PC-3 (cell line): ENCODE data around the gene TGFBR3. TPM values are rescaled to one million over a fixed set of nuclear protein-coding genes. Genes with fewer than 3 reads are reported as not detected.

Source experiments
- ATAC-seq: fragments of 200-7000 bp; cut with Tn5 transposase; 2 replicates; pipeline ENCODE4 v1.9.1; 2020; ENCODE audit warnings: mild to moderate bottlenecking, moderate library complexity
- BruUV-seq: library from RNA; stranded (reverse); fragments of 400-500 nt; replicated peaks from 2 replicates; lab custom pipeline; 2021; lab: Mats Ljungman, UMichigan
- CTCF ChIA-PET: fragments of 300-600 bp; sonication (Branson Sonifier 250); formaldehyde crosslinking; loops from one replicate; lab custom pipeline; 2022; ENCODE audit warnings: antibody characterized with exemption; lab: Charles Lee
- POLR2A ChIA-PET: fragments of 300-600 bp; sonication (Branson Sonifier 250); formaldehyde crosslinking; loops from one replicate; lab custom pipeline; 2022; ENCODE audit warnings: antibody characterized with exemption; ENCODE audit not compliant: unreplicated experiment; lab: Charles Lee
- DNase-seq: peaks from one replicate; pipeline ENCODE4 v3.0.0-alpha.2; 2015
- H2AFZ ChIP-seq: fragments of 300-600 bp; sonication (generic); 2 replicates; pipeline ENCODE4 v1.6.0; 2016; ENCODE audit warnings: antibody characterized with exemption, low read length
- H3F3A ChIP-seq: fragments of 300-600 bp; sonication (generic); one replicate; pipeline ENCODE4 v1.6.0; 2017; ENCODE audit warnings: antibody characterized with exemption, low read length, control low read depth, mild to moderate bottlenecking; ENCODE audit not compliant: unreplicated experiment
- H3K27ac ChIP-seq: fragments of 300-600 bp; sonication (generic); 2 replicates; pipeline ENCODE4 v1.5.1; 2016; ENCODE audit warnings: mild to moderate bottlenecking, low read length
- H3K27me3 ChIP-seq: fragments of 300-600 bp; sonication (generic); 2 replicates; pipeline ENCODE4 v1.6.1; 2016; ENCODE audit warnings: low read length, mixed read lengths
- H3K36me3 ChIP-seq: fragments of 300-600 bp; sonication (generic); 2 replicates; pipeline ENCODE4 v1.6.1; 2016; ENCODE audit warnings: low read depth, mixed run types, low read length, mixed read lengths
- H3K4me1 ChIP-seq: fragments of 300-600 bp; sonication (generic); 2 replicates; pipeline ENCODE4 v1.5.1; 2016; ENCODE audit warnings: low read length; ENCODE audit not compliant: insufficient read depth
- H3K4me2 ChIP-seq: fragments of 300-600 bp; sonication (generic); 2 replicates; pipeline ENCODE4 v1.6.0; 2016; ENCODE audit warnings: low read length
- H3K4me3 ChIP-seq: fragments of 300-600 bp; sonication (generic); 2 replicates; pipeline ENCODE4 v1.5.1; 2016; ENCODE audit warnings: mild to moderate bottlenecking, low read length, mixed read lengths
- H3K79me2 ChIP-seq: fragments of 300-600 bp; sonication (generic); 2 replicates; pipeline ENCODE4 v1.6.1; 2017; ENCODE audit warnings: low read length, mixed read lengths
- H3K9ac ChIP-seq: fragments of 300-600 bp; sonication (generic); 2 replicates; pipeline ENCODE4 v1.6.0; 2016; ENCODE audit warnings: mild to moderate bottlenecking, low read length
- H3K9me2 ChIP-seq: fragments of 300-600 bp; sonication (generic); replicated peaks from 2 replicates; pipeline ENCODE4 v1.6.1; 2016; ENCODE audit warnings: mixed run types, low read length, mixed read lengths
- H3K9me3 ChIP-seq: fragments of 300-600 bp; sonication (generic); 2 replicates; pipeline ENCODE4 v1.6.1; 2016; ENCODE audit warnings: low read length, mixed read lengths
- H4K20me1 ChIP-seq: fragments of 300-600 bp; sonication (generic); 2 replicates; pipeline ENCODE4 v1.6.1; 2016; ENCODE audit warnings: low read length, mixed read lengths
- EZH2 ChIP-seq: fragments of 300-600 bp; sonication (generic); IDR thresholded peaks from one replicate; pipeline ENCODE4 v1.6.1; 2017; ENCODE audit warnings: antibody characterized with exemption, mild to moderate bottlenecking, low read length; ENCODE audit not compliant: unreplicated experiment
- EZH2phosphoT487 ChIP-seq: fragments of 300-600 bp; sonication (generic); IDR thresholded peaks from 2 replicates; pipeline ENCODE4 v1.6.1; 2018; ENCODE audit warnings: mild to moderate bottlenecking, antibody characterized with exemption, low read length, borderline replicate concordance
- intact Hi-C: fragments of 100-400 bp; cut with micrococcal nuclease; formaldehyde crosslinking; loops from 2 replicates; pipeline ENCODE4 v1.9.0; 2023
- total RNA-seq: library from RNA; depleted of rRNA; stranded (reverse); fragments of >200 nt; gene quantifications from 2 replicates; pipeline ENCODE4 v1.2.3, GENCODE V29; 2014
- TF ChIP-seq, protein P1 (sequence below): fragments of 300-600 bp; sonication (generic); conservative IDR thresholded peaks from 2 replicates; pipeline ENCODE4 v1.5.1; 2017; ENCODE audit warnings: antibody characterized with exemption, low read depth, mild to moderate bottlenecking, low read length

TGFBR3 gene
- total RNA-seq, 1 experiment from 2014 or later, result 2.8 TPM

DNA sequence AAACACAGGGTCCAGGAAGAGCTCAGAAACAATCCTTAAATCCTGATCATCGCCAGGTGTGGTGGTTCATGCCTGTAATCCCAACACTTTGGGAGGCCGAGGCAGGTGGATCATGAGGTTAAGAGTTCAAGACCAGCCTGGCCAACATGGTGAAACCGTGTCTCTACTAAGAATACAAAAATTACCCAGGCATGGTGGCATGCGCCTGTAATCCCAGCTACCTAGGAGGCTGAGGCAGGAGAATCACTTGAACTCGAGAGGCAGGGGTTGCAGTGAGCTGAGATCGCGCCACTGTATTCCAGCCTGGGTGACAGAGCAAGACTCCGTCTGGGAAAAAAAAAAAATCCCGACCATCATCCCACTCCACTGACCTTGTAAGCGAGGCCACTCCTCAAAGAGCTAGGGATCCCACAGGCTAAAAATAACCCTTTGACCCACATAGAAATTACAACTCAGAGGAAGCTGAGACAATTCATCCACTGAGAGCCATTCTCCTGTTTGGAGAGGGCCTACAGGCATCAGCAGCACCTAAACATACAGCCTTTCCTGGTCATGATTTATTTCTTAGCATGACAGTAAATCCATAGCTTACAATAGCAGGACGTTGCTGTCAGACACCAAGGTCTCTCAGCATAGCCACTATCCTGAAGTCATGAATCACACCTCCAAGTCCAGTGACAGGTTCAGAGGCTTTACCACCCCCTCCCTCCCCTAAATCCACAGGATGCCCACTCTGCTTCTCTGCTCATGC, 66.7 kb downstream of the TGFBR3 start:
- intact Hi-C loops, result no loop called here
- no peak for ATAC-seq
- BruUV-seq, result no TSS peak

DNA sequence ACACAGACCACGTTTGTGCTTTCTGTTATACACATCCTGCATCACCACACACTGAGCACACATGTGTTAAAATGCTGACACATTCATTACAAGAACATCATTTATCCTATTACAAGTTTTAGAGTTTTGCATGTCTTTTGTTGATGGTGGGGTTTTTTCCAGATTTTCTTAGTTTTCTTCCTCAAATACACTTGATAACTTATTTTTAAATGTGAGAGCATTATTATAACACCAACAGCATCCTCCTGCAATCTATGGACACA, 67.3 kb downstream of the TGFBR3 start:
- DNase-seq, result no peak
- no peak overlapping the region for H3K27ac ChIP-seq
- H2AFZ ChIP-seq, result no peak overlapping the region
- H3F3A ChIP-seq, result no peaks in the 10 kb centered on the region
- H3K4me2 ChIP-seq, result no peak overlapping the region
- no peaks in the 10 kb centered on the region for H3K79me2 ChIP-seq
- H3K4me1 ChIP-seq, result 0 out of 2 replicates have a peak, but pooled peaks cover 6% of the 10 kb centered on the region
- no peak overlapping the region for H3K4me3 ChIP-seq
- H3K36me3 ChIP-seq, result no peaks in the 10 kb centered on the region
- H3K9me3 ChIP-seq, result no peaks in the 10 kb centered on the region
- TF ChIP-seq EZH2, result no peak
- TF ChIP-seq EZH2phosphoT487, result no peak
- TF ChIP-seq, protein P1, sequence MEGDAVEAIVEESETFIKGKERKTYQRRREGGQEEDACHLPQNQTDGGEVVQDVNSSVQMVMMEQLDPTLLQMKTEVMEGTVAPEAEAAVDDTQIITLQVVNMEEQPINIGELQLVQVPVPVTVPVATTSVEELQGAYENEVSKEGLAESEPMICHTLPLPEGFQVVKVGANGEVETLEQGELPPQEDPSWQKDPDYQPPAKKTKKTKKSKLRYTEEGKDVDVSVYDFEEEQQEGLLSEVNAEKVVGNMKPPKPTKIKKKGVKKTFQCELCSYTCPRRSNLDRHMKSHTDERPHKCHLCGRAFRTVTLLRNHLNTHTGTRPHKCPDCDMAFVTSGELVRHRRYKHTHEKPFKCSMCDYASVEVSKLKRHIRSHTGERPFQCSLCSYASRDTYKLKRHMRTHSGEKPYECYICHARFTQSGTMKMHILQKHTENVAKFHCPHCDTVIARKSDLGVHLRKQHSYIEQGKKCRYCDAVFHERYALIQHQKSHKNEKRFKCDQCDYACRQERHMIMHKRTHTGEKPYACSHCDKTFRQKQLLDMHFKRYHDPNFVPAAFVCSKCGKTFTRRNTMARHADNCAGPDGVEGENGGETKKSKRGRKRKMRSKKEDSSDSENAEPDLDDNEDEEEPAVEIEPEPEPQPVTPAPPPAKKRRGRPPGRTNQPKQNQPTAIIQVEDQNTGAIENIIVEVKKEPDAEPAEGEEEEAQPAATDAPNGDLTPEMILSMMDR, result no peak
- ChIA-PET CTCF (no interaction called here), POLR2A (interaction anchor here (0.7 kb wide), 1 partner anchor 12 kb away, joined by 3 read pairs; no protein-coding TSS in a partner anchor)
- BruUV-seq, result no TSS peak
- no peaks in the 10 kb centered on the region for H4K20me1 ChIP-seq
- ATAC-seq, result no peak
- H3K27me3 ChIP-seq, result no peaks in the 10 kb centered on the region
- intact Hi-C loops, result no loop called here
- H3K9ac ChIP-seq, result no peak overlapping the region
- H3K9me2 ChIP-seq, result no peaks in the 10 kb centered on the region

More for the DNA sequence above, 66.7 kb downstream of the TGFBR3 start:
- Histone ChIP-seq H3K27me3 (no peaks in the 10 kb centered on the region), H3K27ac (no peak overlapping the region), H3K9me2 (no peaks in the 10 kb centered on the region), H3K4me3 (no peak overlapping the region), H3K79me2 (no peaks in the 10 kb centered on the region), H3K4me2 (no peak overlapping the region), H3K4me1 (0 out of 2 replicates have a peak, but pooled peaks cover 6% of the 10 kb centered on the region), H3F3A (no peaks in the 10 kb centered on the region), H4K20me1 (no peaks in the 10 kb centered on the region), H3K9me3 (no peaks in the 10 kb centered on the region), H2AFZ (no peak overlapping the region), H3K9ac (no peak overlapping the region), H3K36me3 (no peaks in the 10 kb centered on the region)
- CTCF ChIA-PET, result interaction anchor here (0.7 kb wide), 1 partner anchor 18 kb away, joined by 6 read pairs; no protein-coding TSS in a partner anchor
- POLR2A ChIA-PET, result no interaction called here
- DNase-seq, result no peak
- TF ChIP-seq, protein P1, result no peak
- TF ChIP-seq EZH2, result no peak
- TF ChIP-seq EZH2phosphoT487, result no peak

DNA sequence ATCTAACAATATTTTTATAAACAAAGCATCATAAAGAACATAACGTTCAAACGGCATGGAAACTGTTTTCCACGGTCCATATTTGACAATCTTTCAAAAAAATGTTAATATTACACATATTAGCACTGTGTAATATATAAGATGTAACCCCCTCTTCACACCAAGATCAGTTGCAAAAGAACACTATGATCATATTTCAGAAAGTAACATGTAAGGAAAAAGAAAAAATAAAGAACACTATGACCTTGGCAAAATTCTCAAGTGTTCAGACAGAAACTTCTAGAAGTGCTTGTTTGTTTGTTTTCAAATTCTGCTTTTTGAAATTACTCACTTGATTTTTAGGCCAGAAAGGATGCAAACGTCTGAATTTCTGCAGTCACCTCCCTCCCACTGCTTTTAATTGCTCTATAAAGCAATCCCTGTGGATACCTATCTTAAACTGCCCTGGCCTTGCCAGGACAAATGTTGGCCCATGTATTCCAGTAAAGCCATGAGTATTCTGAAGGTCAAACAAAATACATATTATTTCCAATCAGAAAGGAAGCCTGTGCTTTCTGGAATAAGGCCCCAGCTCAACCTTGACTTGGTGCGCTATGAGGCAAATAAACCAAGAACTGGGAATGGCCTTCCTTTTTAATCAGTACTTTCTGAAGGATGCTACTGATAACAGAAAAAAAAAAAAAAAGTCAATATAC, 68.6 kb downstream of the TGFBR3 start:
- Histone ChIP-seq H3K4me3 (no peak overlapping the region), H3K9me2 (no peaks in the 10 kb centered on the region), H3K27me3 (no peaks in the 10 kb centered on the region), H4K20me1 (no peaks in the 10 kb centered on the region), H3K27ac (no peak overlapping the region), H3K4me1 (0 out of 2 replicates have a peak, but pooled peaks cover 6% of the 10 kb centered on the region), H3K4me2 (no peak overlapping the region), H2AFZ (no peak overlapping the region), H3F3A (no peaks in the 10 kb centered on the region), H3K79me2 (no peaks in the 10 kb centered on the region), H3K9me3 (no peaks in the 10 kb centered on the region), H3K9ac (no peak overlapping the region), H3K36me3 (no peaks in the 10 kb centered on the region)
- no peak for ATAC-seq
- DNase-seq, result no peak
- ChIA-PET POLR2A (no interaction called here), CTCF (no interaction called here)
- TF ChIP-seq EZH2 (no peak), EZH2phosphoT487 (no peak)
- TF ChIP-seq, protein P1, result no peak
- intact Hi-C loops, result no loop called here
- no TSS peak for BruUV-seq
